ENCODE data around the gene ZBED2. TPM values are rescaled to one million over a fixed set of nuclear protein-coding genes. Genes with fewer than 3 reads are reported as not detected.

The ZBED2 gene
- total and polyA plus RNA-seq, 2 of the 8 experiments (the other 6 are each of a cell fraction or from before 2014, with no cell fraction given), result not detected

DNA sequence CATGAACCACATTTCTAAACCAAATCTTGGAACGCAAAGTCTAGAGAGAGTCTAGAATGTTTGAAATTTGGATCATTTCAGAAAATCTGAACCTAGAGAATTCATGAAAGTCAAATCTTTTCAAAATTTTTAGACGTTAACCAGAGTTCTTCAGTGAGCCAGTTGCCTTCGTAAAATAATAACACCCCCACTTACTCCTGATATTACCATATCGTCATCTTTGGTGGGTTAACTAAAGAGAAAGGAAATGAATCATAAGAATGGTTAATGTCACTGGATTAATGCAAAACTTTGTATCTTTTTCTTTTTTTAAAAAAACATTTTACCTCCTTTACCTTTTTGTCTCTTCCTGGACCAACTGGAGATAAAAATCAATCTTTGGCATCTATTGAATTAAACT is 1.2 kb upstream of the ZBED2 start:
- Histone ChIP-seq H2BK120ac (replicated peaks; ENCODE audit: low read depth, low read length) (no peak overlapping the region), H2BK12ac (ENCODE audit: low read depth, low read length) (no peak overlapping the region), H3K56ac (replicated peaks; ENCODE audit: insufficient read length, low read depth, low read length) (no peak overlapping the region), H3K79me2 (ENCODE audit: control insufficient read depth in 1 of 2, insufficient read depth in 2 of 2, low read length in 2 of 2) (no peaks in the 10 kb centered on the region), H2AK5ac (ENCODE audit: low read depth, low read length) (no peak overlapping the region), H2BK5ac (ENCODE audit: low read depth, low read length) (no peak overlapping the region), H3K18ac (ENCODE audit: extremely low read depth, low read length) (no peak overlapping the region), H4K8ac (ENCODE audit: extremely low read depth, insufficient read depth, low read length) (no peak overlapping the region), H3K27me3 (replicated peaks in 1 of 4; ENCODE audit: control insufficient read depth in 3 of 4, extremely low read depth in 1 of 4, insufficient read depth in 3 of 4, low read length in 3 of 4) (no peaks in the 10 kb centered on the region), H3K79me1 (ENCODE audit: low read depth, low read length) (no peaks in the 10 kb centered on the region), H3K36me3 (ENCODE audit: control insufficient read depth in 2 of 4, insufficient read depth in 4 of 4, low read length in 3 of 4) (no peaks in the 10 kb centered on the region), H2BK20ac (ENCODE audit: low read length) (no peak overlapping the region), H3K14ac (ENCODE audit: insufficient read length) (no peak overlapping the region), H2AFZ (ENCODE audit: low read length) (no peak overlapping the region), H2BK15ac (ENCODE audit: low read length) (no peak overlapping the region), H4K20me1 (replicated peaks in 1 of 2; ENCODE audit: control insufficient read depth in 1 of 2, insufficient read depth in 2 of 2, low read length in 2 of 2) (no peaks in the 10 kb centered on the region), H3K4me2 (ENCODE audit: insufficient read depth in 1 of 2, low read depth in 2 of 2, low read length in 2 of 2) (no peak overlapping the region), H3K4ac (replicated peaks; ENCODE audit: insufficient read length, low read depth, low read length) (no peak overlapping the region), H3K27ac (ENCODE audit: low read depth, low read length) (no peak overlapping the region), H3K9me3 (ENCODE audit: insufficient read depth in 2 of 2, low read depth in 1 of 2, low read length in 1 of 2) (no peaks in the 10 kb centered on the region), H3K23ac (ENCODE audit: insufficient read length) (no peak overlapping the region), H3K4me3 (ENCODE audit: extremely low read depth in 1 of 4, insufficient read depth in 2 of 4, low read depth in 3 of 4, low read length in 4 of 4) (no peak overlapping the region), H3K9ac (replicated peaks in 1 of 4; ENCODE audit: extremely low read depth in 1 of 4, low read depth in 3 of 4, low read length in 3 of 4) (no peak overlapping the region), H4K91ac (replicated peaks; ENCODE audit: insufficient read length, low read length) (no peak overlapping the region), H3K23me2 (ENCODE audit: low read depth, low read length) (no peaks in the 10 kb centered on the region), H3K4me1 (replicated peaks in 1 of 4; ENCODE audit: control insufficient read depth in 3 of 4, insufficient read depth in 4 of 4, low read length in 3 of 4) (no peaks in the 10 kb centered on the region), H4K5ac (ENCODE audit: insufficient read length, low read depth, low read length) (no peak overlapping the region)
- ChIA-PET CTCF (ENCODE audit: partially characterized antibody) (interaction anchor here (1.3 kb wide), 2 partner anchors 14 to 89 kb away, joined by 3 read pairs; no protein-coding TSS in a partner anchor), POLR2A (ENCODE audit: partially characterized antibody) (no interaction called here)
- 90% methylated on average over 4 of the region's 4 CpGs; no CpG with 5 or more reads in 1 of the 2 experiments for WGBS, 2 experiments (ENCODE audit: extremely low coverage in 1 of 2, insufficient coverage in 1 of 2, insufficient read length in 1 of 2, insufficient replicate concordance in 2 of 2, low coverage in 1 of 2, low lambda C conversion rate in 2 of 2, missing lambda C conversion rate in 1 of 2)
- no peak for FAIRE-seq
- no peak for DNase-seq (ENCODE audit: low read depth in 1 of 2, low spot score in 2 of 2)
- TF ChIP-seq ASH2L (IDR thresholded peaks at IDR 0.05; ENCODE audit: low read length), result no peak
- TF ChIP-seq NANOG (IDR thresholded peaks at IDR 0.05; ENCODE audit: insufficient read depth, low read depth, low read length, poor library complexity, severe bottlenecking), result no peak
- no peak for TF ChIP-seq HDAC2 (IDR thresholded peaks at IDR 0.05; ENCODE audit: borderline replicate concordance in 1 of 2, low read depth in 2 of 2, low read length in 2 of 2)

Data from H1 (cell line).